ENCODE results near the gene THAP3.

The THAP3 gene
- 5.0 to 13.3 (median 8.3) reads per million in 4 donors for total RNA-seq

- DNase-seq, result peak; percentile 85 to 90 (median 88)
These were observed at the start of gene THAP3 for GRCh38 chr1:6624710-6625583. Gene THAP3 (plus strand): TSS chr1:6624868. CDS start chr1:6625219, 351 bp downstream.

GRCh38 chr1:6577831-6578525, 46.7 kb upstream of the THAP3 start:
- DNase-seq, result no peak

- DNase-seq, result no peak
These were observed 45.9 kb upstream of the THAP3 start for GRCh38 chr1:6578624-6579373.

- DNase-seq, result peak; percentile 93 to 98 (median 95)
These were observed 45.1 kb upstream of the THAP3 start, which contains the start of gene ZBTB48 for GRCh38 chr1:6579374-6580118. Gene ZBTB48 (plus strand): TSS chr1:6579994. CDS start chr1:6580610, 616 bp downstream.

GRCh38 chr1:6580119-6580592, 44.5 kb upstream of the THAP3 start:
- no peak for DNase-seq

- no peak for DNase-seq
These were observed 43.9 kb upstream of the THAP3 start for GRCh38 chr1:6580593-6581409.

GRCh38 chr1:6581561-6582305, 42.9 kb upstream of the THAP3 start:
- DNase-seq, result no peak

GRCh38 chr1:6582370-6582769, 42.3 kb upstream of the THAP3 start:
- DNase-seq, result no peak

- no peak for DNase-seq
These were observed 40.3 kb upstream of the THAP3 start for GRCh38 chr1:6584126-6585080.

GRCh38 chr1:6585081-6585722, 39.5 kb upstream of the THAP3 start:
- DNase-seq, result no peak

- no peak for DNase-seq
These were observed 38.8 kb upstream of the THAP3 start for GRCh38 chr1:6585841-6586240.

- DNase-seq, result no peak
These were observed 38.3 kb upstream of the THAP3 start for GRCh38 chr1:6586404-6586816.

- DNase-seq, result no peak
These were observed 37.2 kb upstream of the THAP3 start for GRCh38 chr1:6587261-6588005.

GRCh38 chr1:6588128-6588892, 36.4 kb upstream of the THAP3 start:
- DNase-seq, result no peak

- no peak for DNase-seq
These were observed 35.7 kb upstream of the THAP3 start for GRCh38 chr1:6588893-6589520.

- no peak for DNase-seq
These were observed 34.6 kb upstream of the THAP3 start for GRCh38 chr1:6590046-6590445.

GRCh38 chr1:6591222-6591621, 33.4 kb upstream of the THAP3 start:
- no peak for DNase-seq
